GM11168 (cell line): ENCODE results near the gene PLSCR4.

Source experiments
- in situ Hi-C: fragments of 300-500 bp; cut with MboI; formaldehyde crosslinking; loops from one replicate; pipeline ENCODE4 v1.12.0; 2022; ENCODE audit warnings: low sequenced_read_pairs; ENCODE audit not compliant: unreplicated experiment

PLSCR4 gene

GRCh38 chr3:146164506-146164905 lies 86.4 kb downstream of the PLSCR4 start:
- in situ Hi-C loops = no loop called here

DNA sequence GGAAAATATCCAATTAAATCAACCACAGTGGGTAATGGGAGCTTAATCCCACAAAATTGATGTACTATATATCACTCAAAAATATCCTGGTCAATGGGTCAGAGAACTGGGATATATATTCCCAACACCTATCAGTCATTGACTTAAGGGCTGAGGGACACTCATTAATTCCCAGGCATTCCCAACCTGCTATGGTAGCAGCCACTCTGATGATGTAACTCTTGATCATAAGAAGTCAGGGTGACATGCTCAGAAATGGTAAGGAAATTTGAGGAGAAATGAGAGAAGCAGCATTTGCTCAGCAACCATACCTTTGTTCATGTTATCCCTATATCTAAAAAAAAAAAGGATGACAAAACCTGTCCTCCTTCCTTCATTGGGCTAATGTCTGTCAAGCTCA lies 86.8 kb downstream of the PLSCR4 start:
- in situ Hi-C loops = no loop called here

- in situ Hi-C loops = no loop called here
Observed at GRCh38 chr3:146163584-146163983, 87.3 kb downstream of the PLSCR4 start.

DNA sequence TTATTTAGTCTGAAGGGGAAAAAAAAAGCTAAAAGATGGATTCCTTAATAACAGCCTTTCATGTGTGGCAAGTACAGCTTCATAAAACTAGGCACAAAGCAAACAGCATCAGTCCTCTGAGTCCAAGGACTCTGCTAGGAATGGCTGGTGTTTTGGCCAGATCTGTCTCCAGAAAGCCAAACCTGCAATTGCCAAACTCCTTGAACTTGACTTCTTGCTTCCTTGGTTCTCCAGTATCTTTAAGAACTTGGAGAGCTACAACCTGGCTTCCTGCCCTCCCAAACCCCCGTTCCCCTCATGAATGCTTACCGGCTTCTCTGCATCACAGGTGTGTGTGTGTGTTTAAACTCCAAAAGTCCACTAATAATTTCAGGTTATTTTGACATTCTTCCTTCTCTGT lies 88.3 kb downstream of the PLSCR4 start:
- in situ Hi-C loops = no loop called here

GRCh38 chr3:146161663-146162002 lies 89.3 kb downstream of the PLSCR4 start:
- in situ Hi-C loops = no loop called here

- in situ Hi-C loops = no loop called here
Observed at GRCh38 chr3:146160964-146161662, 89.8 kb downstream of the PLSCR4 start, which contains the start of gene PLOD2. Gene PLOD2, minus strand, starts transcription at chr3:146161184. Its CDS starts 195 bp downstream, at chr3:146160989.

- in situ Hi-C loops = no loop called here
Observed at GRCh38 chr3:146160321-146160963, 90.5 kb downstream of the PLSCR4 start.

GRCh38 chr3:146159616-146160320 lies 91.1 kb downstream of the PLSCR4 start:
- in situ Hi-C loops = no loop called here

- in situ Hi-C loops = no loop called here
Observed at GRCh38 chr3:146159037-146159436, 91.9 kb downstream of the PLSCR4 start.

GRCh38 chr3:146157325-146158060 lies 93.4 kb downstream of the PLSCR4 start:
- in situ Hi-C loops = no loop called here

DNA sequence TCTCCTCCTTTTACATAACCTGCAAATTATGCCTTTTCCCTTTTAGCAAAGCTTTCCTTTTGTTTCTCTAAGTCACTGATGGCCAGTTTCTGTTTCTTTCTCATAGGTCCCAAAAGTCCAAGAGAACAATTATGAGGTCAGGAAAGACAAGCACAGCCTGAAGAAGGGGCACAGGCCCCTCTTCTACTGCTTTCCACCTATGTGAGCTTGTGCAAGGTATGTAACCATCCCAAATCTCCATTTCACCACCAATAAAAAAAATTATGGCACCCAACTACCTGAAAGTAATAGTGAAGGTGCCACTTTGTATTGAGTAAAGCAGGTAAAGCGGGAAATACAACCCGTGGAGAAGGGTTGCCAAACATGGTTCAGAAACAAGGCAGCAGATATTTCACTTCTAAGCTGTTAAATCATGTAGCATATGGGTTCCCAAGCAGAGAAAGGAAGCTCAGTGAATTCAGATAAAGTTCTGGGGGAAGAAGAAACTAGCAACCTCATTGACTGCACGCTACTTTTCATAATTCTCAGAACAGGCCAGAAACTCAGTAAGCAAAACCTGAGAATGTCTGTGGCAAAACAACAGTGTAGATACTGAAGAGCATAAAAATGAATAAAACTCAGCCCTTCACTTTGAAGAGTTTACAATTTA lies 94.1 kb downstream of the PLSCR4 start:
- in situ Hi-C loops = no loop called here

- in situ Hi-C loops = no loop called here
Observed at GRCh38 chr3:146156095-146156494, 94.8 kb downstream of the PLSCR4 start.

DNA sequence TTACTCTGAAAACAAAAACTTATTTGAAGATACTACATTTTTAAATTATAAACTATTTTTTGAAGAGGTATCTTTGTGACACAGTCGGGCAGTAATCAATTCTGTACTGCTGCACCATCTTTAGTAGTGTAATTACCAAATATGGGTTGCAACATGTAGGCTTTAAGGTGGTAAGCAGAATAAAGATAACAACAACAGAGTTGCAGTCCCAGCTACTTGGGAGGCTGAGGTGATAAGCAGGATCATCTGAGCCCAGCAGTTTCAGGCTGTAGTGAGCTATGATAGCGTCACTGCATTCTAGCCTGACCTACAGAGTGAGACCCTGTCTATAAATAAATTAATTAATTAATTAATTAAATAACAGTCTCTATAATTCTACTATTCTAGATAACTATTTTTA lies 95.9 kb downstream of the PLSCR4 start:
- in situ Hi-C loops = no loop called here

- in situ Hi-C loops = no loop called here
Observed at GRCh38 chr3:146154316-146154715, 96.6 kb downstream of the PLSCR4 start.

DNA sequence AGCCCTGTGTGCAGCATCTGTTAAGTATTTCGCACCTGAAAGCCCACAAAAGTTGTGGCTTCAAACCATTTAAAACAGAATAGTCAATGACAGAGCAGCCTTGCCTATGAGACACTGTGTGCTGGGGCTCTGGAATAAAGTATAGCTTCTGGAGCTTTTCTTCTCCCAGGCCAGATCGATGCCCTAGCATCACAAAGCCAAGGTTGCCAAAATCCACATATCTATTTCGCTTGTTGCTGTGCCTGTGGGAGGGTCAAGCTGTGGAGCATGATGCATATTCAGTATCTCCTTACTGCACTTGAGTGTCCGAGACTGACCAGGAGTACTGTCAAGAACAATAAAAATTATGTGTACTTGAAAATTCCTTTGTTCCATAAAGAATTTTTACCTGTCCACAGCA lies 97.5 kb downstream of the PLSCR4 start:
- in situ Hi-C loops = no loop called here

DNA sequence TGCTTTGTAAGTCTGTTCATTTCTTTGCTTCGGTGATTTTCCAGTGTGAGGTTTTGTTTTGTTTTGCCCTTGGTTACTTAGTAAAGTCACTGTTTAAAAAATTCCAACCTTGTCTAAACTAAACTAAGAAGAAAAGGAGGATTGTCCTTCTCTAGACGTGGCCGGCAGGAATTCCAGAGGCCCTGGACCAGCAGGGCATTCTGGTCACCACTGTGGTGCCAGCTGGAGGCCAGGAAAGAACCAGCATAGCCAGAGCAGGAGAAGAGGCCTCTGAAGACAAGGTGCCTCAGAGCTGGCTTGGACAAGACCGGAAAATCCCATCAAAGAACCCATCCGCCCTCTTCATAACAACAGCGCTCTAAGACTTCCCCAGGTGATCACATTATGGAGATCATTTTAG lies 98.1 kb downstream of the PLSCR4 start:
- in situ Hi-C loops = no loop called here

DNA sequence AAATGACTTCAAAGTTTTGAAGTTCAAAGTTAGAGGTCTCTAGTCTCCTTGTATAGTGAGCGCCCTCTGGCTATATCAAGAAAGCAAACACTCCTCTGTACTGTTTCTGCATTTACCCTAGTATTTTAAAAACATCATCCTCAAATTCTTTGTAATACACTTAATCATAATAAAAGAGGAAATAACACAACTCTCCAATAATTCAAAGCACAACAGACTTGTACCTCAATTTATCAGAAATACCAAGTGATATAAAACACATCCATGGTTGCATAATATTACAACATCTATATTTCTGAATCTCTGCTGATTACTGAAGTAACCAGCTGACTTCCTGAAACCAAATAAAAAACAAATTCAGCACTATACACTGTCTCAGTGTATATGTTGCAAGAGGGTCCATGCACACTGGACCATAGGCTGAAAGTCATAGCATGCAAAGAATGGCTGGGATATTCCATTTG lies 102.4 kb downstream of the PLSCR4 start:
- in situ Hi-C loops = no loop called here

GRCh38 chr3:146145642-146146041 lies 105.3 kb downstream of the PLSCR4 start:
- in situ Hi-C loops = no loop called here

- in situ Hi-C loops = no loop called here
Observed at GRCh38 chr3:146142757-146143156, 108.1 kb downstream of the PLSCR4 start.
